Activated T-helper 17 cell treated with anti-CD3 and anti-CD28 coated beads, Interleukin-2, amount 50 U/mL, for 72 hours (primary cell): ENCODE data around the gene CAMK2G. TPM values are rescaled to one million over a fixed set of nuclear protein-coding genes. Genes with fewer than 3 reads are reported as not detected.

Source experiments
- ATAC-seq: fragments of 150-1000 bp; cut with Tn5 transposase; replicated peaks from 2 replicates; pipeline ENCODE4 v1.10.0; 2021; ENCODE audit warnings: mild to moderate bottlenecking, moderate library complexity
- H3K27ac Mint-ChIP-seq: one replicate; pipeline ENCODE4 v1.8.0; 2022; ENCODE audit warnings: mixed read lengths
- H3K27me3 Mint-ChIP-seq: one replicate; pipeline ENCODE4 v1.8.0; 2022; ENCODE audit warnings: mixed read lengths
- H3K36me3 Mint-ChIP-seq: one replicate; pipeline ENCODE4 v1.8.0; 2022; ENCODE audit warnings: low read depth, mild to moderate bottlenecking, mixed read lengths
- H3K4me1 Mint-ChIP-seq: one replicate; pipeline ENCODE4 v1.8.0; 2022; ENCODE audit warnings: mixed read lengths
- H3K4me3 Mint-ChIP-seq: one replicate; pipeline ENCODE4 v1.8.0; 2022; ENCODE audit warnings: mild to moderate bottlenecking, mixed read lengths
- H3K9me3 Mint-ChIP-seq: one replicate; pipeline ENCODE4 v1.8.0; 2022; ENCODE audit warnings: mixed read lengths
- total RNA-seq, 2 donors: library from RNA; stranded (reverse); gene quantifications; one replicate each; pipeline ENCODE4 v1.2.3, GENCODE V29; 2022

CAMK2G gene
- total RNA-seq, 2 donors from 2014 or later: 19.5 to 23.2 TPM

DNA sequence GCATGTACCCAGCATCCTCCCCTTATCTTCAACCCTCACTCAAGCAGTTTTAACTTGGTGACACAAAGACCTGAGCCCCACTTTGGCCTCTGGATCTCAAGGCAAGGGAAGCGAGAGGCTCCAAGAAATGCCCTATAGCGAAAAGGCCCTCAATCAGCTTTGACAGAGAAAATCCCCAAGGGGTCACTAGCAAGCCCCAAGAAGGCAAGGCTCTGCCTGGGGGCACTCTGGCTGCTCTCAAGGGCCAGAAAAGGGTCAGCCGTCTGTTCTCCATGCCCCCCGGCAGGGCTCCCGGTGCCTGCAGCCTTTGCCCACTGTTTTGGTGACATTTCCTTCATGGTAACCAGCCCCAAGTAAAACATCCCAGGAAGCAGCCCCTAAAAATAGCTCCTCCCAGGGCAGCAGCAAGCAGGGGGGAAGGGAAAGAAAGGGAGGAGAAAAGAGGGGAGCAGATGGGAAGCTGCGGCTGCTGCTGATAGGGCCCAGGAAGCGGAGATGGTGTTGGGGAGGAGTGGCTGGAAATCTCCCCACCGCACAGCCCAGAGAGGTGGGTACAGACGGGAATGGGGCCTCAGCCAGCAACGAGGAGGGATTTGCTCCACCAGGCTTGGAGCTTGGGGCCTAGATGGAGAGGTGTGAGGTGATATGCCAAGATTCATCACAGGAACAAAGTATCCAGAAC is 7.1 kb downstream of the CAMK2G start:
- H3K4me1 Mint-ChIP-seq: peaks cover 31% of the 10 kb centered on the region
- H3K4me3 Mint-ChIP-seq: peak overlapping the region; percentile 85
- no peak for ATAC-seq

DNA sequence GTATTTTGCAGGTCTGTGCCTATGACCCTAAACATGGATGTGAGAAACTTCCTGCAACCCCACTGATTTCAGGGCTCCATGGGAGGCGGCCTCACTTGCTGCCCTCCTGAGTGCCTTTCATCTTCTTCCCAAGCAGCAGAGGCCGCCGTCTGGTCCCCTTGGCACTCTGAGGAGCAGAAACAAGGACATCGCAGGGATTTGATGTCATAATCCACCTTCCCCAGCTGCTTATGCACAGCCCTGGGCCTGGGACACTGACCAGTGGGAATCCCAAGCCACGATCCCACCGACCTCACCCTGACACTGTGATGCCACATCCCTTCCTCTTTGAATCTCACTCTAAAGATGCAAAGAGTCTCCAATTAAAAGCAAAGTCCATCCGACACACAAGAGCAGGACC is 7.7 kb downstream of the CAMK2G start:
- H3K4me1 Mint-ChIP-seq: peaks cover 27% of the 10 kb centered on the region
- H3K27me3 Mint-ChIP-seq: no peaks in the 10 kb centered on the region
- peaks cover 11% of the 10 kb centered on the region for H3K36me3 Mint-ChIP-seq
- peak overlapping the region; percentile 94 for H3K27ac Mint-ChIP-seq
- peak overlapping the region; percentile 85 for H3K4me3 Mint-ChIP-seq
- H3K9me3 Mint-ChIP-seq: no peaks in the 10 kb centered on the region
- ATAC-seq: no peak

More for the DNA sequence above, 7.1 kb downstream of the CAMK2G start:
- no peaks in the 10 kb centered on the region for H3K27me3 Mint-ChIP-seq
- H3K9me3 Mint-ChIP-seq: no peaks in the 10 kb centered on the region
- peaks cover 13% of the 10 kb centered on the region for H3K36me3 Mint-ChIP-seq
- H3K27ac Mint-ChIP-seq: peak overlapping the region; percentile 94

DNA sequence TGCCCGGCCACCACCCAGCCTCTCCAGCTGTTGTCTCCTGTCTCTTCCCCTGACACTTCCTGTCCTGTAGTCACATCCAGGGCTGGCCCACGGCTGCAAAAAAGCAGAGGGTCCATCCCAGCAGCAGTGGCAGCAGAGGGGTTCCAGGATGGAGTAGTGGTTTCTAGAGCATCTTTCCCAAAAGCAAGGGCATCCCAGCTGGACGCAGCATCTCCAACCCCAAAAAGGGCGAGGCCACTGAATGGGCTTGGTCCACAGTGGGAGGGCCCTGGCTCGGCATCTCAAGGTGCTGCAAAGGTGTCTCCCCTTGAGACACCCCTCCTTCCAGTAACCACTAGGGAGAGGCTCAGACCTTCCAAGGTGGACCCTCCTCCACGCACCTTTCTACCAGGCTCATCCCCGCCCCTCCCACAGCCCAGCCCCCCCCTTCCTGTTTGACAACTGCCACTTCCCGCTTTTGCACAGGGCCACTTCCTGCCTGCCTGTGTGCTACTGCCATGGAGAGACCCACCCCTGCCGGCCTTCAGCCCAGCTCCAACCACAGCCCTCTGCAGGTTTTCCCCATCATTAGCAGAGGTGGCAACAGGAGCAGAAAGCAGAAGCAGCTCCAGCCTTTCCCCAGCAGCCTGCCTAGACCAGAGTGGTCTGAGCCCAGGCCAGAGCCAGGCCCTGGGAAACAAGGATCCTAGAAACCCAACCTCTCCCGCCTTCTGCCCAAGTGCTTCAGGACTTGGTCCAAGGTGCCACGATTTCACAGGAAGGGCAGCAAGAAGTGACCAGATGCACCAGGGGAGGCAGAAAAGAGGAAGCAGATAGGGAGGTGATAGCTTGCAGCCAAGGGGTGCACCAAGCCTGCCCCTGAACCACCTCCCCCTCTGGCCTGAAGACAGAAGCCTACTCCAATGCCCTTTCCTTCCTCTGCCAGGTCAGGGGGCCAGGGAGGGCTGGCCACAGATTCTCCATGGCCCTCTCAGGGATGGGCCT is 8.6 kb downstream of the CAMK2G start:
- Mint-ChIP-seq H3K27me3 (no peaks in the 10 kb centered on the region), H3K9me3 (no peaks in the 10 kb centered on the region), H3K36me3 (peaks cover 7% of the 10 kb centered on the region), H3K4me3 (peak overlapping the region; percentile 85), H3K4me1 (peaks cover 22% of the 10 kb centered on the region), H3K27ac (peak overlapping the region; percentile 94)
- peak; percentile 88 for ATAC-seq

DNA sequence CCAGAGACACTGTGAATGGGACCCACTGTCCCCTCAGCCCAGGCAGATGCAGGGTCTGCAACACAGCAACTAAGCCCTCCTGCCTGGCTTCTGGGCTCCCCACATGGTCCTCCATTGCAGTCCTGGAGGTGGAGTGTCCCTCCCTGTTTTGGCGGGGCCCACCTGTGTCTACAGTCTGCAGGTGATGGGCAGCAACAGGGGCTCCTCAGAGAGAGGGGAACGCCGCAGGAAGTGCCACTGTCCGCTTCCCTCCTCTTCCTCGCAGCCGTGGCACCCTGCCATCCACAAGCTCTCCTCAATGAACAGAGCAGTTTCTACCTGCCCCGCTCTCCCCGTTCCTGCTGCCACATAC is 9.3 kb downstream of the CAMK2G start:
- Mint-ChIP-seq H3K4me1 (peaks cover 24% of the 10 kb centered on the region), H3K4me3 (peak overlapping the region; percentile 85), H3K27me3 (no peaks in the 10 kb centered on the region), H3K36me3 (peaks cover 14% of the 10 kb centered on the region), H3K9me3 (no peaks in the 10 kb centered on the region), H3K27ac (peak overlapping the region; percentile 94)
- no peak for ATAC-seq

DNA sequence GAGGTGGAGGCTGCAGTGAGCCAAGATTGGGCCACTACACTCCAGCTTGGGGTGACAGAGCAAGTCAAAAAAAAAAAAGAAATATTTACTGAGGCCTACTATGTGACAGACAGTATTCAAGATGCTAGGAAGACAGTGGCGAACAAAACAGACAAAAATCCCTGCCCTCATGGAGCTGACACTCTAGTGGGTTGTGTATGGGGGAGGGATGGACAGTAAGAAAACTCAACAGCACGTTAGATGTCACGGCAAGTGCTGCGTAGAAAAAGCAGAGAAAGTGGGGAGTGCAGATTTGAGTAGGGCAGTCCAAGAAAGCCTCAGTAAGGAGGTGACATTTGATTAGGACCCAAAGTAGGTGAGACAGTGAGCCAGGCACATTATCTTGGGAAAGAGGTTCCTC is 10.1 kb downstream of the CAMK2G start:
- ATAC-seq: no peak
- H3K9me3 Mint-ChIP-seq: no peaks in the 10 kb centered on the region
- H3K4me1 Mint-ChIP-seq: peaks cover 25% of the 10 kb centered on the region
- H3K4me3 Mint-ChIP-seq: peak overlapping the region; percentile 85
- H3K36me3 Mint-ChIP-seq: peaks cover 16% of the 10 kb centered on the region
- H3K27me3 Mint-ChIP-seq: no peaks in the 10 kb centered on the region
- H3K27ac Mint-ChIP-seq: peak overlapping the region; percentile 94

- Mint-ChIP-seq H3K27me3 (no peaks in the 10 kb centered on the region), H3K9me3 (no peaks in the 10 kb centered on the region), H3K4me1 (peaks cover 31% of the 10 kb centered on the region), H3K36me3 (peaks cover 22% of the 10 kb centered on the region), H3K27ac (peak overlapping the region; percentile 94), H3K4me3 (no peak overlapping the region)
- no peak for ATAC-seq
Measured at GRCh38 chr10:73863039-73863817, 11.1 kb downstream of the CAMK2G start.

DNA sequence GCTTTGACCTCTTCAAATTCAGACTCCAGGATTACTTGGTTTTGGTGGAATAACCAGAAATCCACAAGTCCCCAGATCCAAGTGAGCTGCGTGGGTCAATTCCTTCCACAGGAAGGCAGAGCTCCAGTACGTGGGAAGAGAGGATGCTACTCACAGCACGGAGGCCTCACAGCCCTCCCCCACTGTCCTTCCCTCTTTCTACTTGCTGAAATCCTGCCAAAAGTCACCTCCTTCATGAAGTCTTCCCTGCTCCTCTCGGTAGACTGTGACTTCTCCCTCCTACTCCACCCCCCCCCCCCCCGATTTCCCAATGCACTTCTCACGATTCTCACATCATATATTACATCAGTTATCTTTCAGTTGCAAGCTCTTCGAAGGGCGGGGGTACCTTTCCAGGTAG is 12.3 kb downstream of the CAMK2G start:
- Mint-ChIP-seq H3K27ac (no peak overlapping the region), H3K4me1 (peaks cover 43% of the 10 kb centered on the region)

GRCh38 chr10:73859784-73860491 is 14.4 kb downstream of the CAMK2G start:
- H3K36me3 Mint-ChIP-seq: peaks cover 33% of the 10 kb centered on the region

More for the DNA sequence above, 12.3 kb downstream of the CAMK2G start:
- no peaks in the 10 kb centered on the region for H3K9me3 Mint-ChIP-seq
- peaks cover 34% of the 10 kb centered on the region for H3K36me3 Mint-ChIP-seq
- no peak for ATAC-seq
- H3K27me3 Mint-ChIP-seq: no peaks in the 10 kb centered on the region
- no peak overlapping the region for H3K4me3 Mint-ChIP-seq

GRCh38 chr10:73859428-73859783 is 14.9 kb downstream of the CAMK2G start:
- Mint-ChIP-seq H3K4me1 (peaks cover 32% of the 10 kb centered on the region), H3K4me3 (peak overlapping the region; percentile 71), H3K36me3 (peaks cover 33% of the 10 kb centered on the region), H3K27ac (peak overlapping the region; percentile 92), H3K9me3 (no peaks in the 10 kb centered on the region), H3K27me3 (no peaks in the 10 kb centered on the region)
- ATAC-seq: peak; percentile 78

More at GRCh38 chr10:73859784-73860491, 14.4 kb downstream of the CAMK2G start:
- peak; percentile 27 for ATAC-seq
- Mint-ChIP-seq H3K27ac (peak overlapping the region; percentile 92), H3K9me3 (no peaks in the 10 kb centered on the region), H3K27me3 (no peaks in the 10 kb centered on the region), H3K4me3 (peak overlapping the region; percentile 71), H3K4me1 (peaks cover 32% of the 10 kb centered on the region)

- peaks cover 32% of the 10 kb centered on the region for H3K4me1 Mint-ChIP-seq
- H3K4me3 Mint-ChIP-seq: peak overlapping the region; percentile 71
- no peaks in the 10 kb centered on the region for H3K27me3 Mint-ChIP-seq
- H3K27ac Mint-ChIP-seq: peak overlapping the region; percentile 92
- ATAC-seq: no peak
- H3K9me3 Mint-ChIP-seq: no peaks in the 10 kb centered on the region
- H3K36me3 Mint-ChIP-seq: peaks cover 33% of the 10 kb centered on the region
Measured at GRCh38 chr10:73858750-73859427, 15.5 kb downstream of the CAMK2G start.

- Mint-ChIP-seq H3K27ac (peak overlapping the region; percentile 92), H3K4me1 (peaks cover 32% of the 10 kb centered on the region), H3K36me3 (peaks cover 33% of the 10 kb centered on the region), H3K9me3 (no peaks in the 10 kb centered on the region), H3K27me3 (no peaks in the 10 kb centered on the region), H3K4me3 (peak overlapping the region; percentile 71)
- no peak for ATAC-seq
Measured at GRCh38 chr10:73858013-73858708, 16.2 kb downstream of the CAMK2G start.

DNA sequence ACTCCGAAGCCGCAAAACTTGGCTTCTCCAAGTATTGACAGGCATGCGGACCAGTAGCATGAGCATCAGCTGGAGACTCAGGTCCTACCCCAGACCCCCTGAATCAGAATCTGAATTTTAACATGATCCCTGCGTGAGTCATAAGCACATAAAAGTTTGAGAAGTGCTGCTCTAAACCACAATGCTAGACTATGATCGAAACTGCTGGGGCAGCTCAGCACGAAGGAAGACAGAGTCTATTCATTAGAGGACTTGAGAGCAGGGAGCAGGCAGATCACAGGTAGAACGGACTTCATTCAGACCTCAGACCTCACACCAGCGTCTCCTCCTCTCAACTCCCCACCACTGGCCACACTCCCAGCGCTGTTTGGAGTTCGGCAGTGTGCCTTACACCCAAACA is 16.9 kb downstream of the CAMK2G start:
- peaks cover 37% of the 10 kb centered on the region for H3K36me3 Mint-ChIP-seq
- H3K9me3 Mint-ChIP-seq: no peaks in the 10 kb centered on the region
- peaks cover 28% of the 10 kb centered on the region for H3K4me1 Mint-ChIP-seq
- no peaks in the 10 kb centered on the region for H3K27me3 Mint-ChIP-seq
- peak overlapping the region; percentile 73 for H3K27ac Mint-ChIP-seq
- H3K4me3 Mint-ChIP-seq: peak overlapping the region; percentile 71
- peak; percentile 87 for ATAC-seq

GRCh38 chr10:73856261-73856660 is 18.1 kb downstream of the CAMK2G start:
- no peak overlapping the region for H3K4me3 Mint-ChIP-seq
- H3K27ac Mint-ChIP-seq: peak overlapping the region; percentile 72
- H3K4me1 Mint-ChIP-seq: peaks cover 25% of the 10 kb centered on the region
- peaks cover 44% of the 10 kb centered on the region for H3K36me3 Mint-ChIP-seq
- no peaks in the 10 kb centered on the region for H3K27me3 Mint-ChIP-seq
- no peak for ATAC-seq
- no peaks in the 10 kb centered on the region for H3K9me3 Mint-ChIP-seq
